Sigmoid colon (tissue), 7 donors: ENCODE data around the gene SOX13. TPM values are rescaled to one million over a fixed set of nuclear protein-coding genes. Genes with fewer than 3 reads are reported as not detected.
"Not testable (repeated sequence)": the region's sequence is repeated elsewhere in the genome, so short reads cannot be mapped to it uniquely, and the experiment has no call there.

Source experiments
- DNase-seq: peaks from one replicate; pipeline ENCODE4 v3.0.0-alpha.2; 2019
- H3K27ac ChIP-seq, 4 donors: fragments of 200-600 bp; sonication (generic); one replicate each; pipeline ENCODE4 v1.5.1; 2016 to 2019; ENCODE audit warnings: mild to moderate bottlenecking in 1 of 4
- H3K27me3 ChIP-seq, 3 donors: fragments of 200-600 bp; sonication (generic); one replicate each; pipeline ENCODE4 v1.5.1; 2019; ENCODE audit warnings: mild to moderate bottlenecking in 1 of 3
- H3K36me3 ChIP-seq, 4 donors: fragments of 200-600 bp; sonication (generic); one replicate each; pipeline ENCODE4 v1.5.1; 2016 to 2019
- H3K4me1 ChIP-seq, 4 donors: fragments of 200-600 bp; sonication (generic); one replicate each; pipeline ENCODE4 v1.5.1; 2017 to 2019
- H3K4me3 ChIP-seq, 4 donors: fragments of 200-600 bp; sonication (generic); one replicate each; pipeline ENCODE4 v1.5.1; 2017 to 2019; ENCODE audit warnings: mild to moderate bottlenecking in 2 of 4, moderate library complexity in 1 of 4
- H3K9me3 ChIP-seq, 4 donors: fragments of 200-600 bp in 3 of 4; sonication (generic) in 3 of 4; one replicate each; pipeline versions ENCODE4 v1.5.1 to v1.6.1; 2013 to 2019
- EP300 ChIP-seq, 4 donors: sonication (generic); formaldehyde crosslinking; IDR thresholded peaks; one replicate each; pipeline ENCODE4 v1.6.1; 2017; ENCODE audit warnings: antibody characterized with exemption in 4 of 4
- POLR2A ChIP-seq, 2 donors: fragments of 450-650 bp; IDR thresholded peaks; one replicate each; pipeline ENCODE4 v1.6.1; 2016; ENCODE audit warnings: antibody characterized with exemption in 2 of 2, mild to moderate bottlenecking in 2 of 2, moderate library complexity in 2 of 2
- POLR2AphosphoS5 ChIP-seq, 4 donors: sonication (generic); formaldehyde crosslinking; IDR thresholded peaks; one replicate each; pipeline ENCODE4 v1.6.1; 2017; ENCODE audit warnings: antibody characterized with exemption in 4 of 4
- WGBS, 2 donors: extraction: QIAGEN DNeasy Blood & Tissue Kit; methylation state at CpG; one replicate each; pipeline ENCODE4 v1.1.7; 2013; 5-methylcytosine and 5-hydroxymethylcytosine counted together
- intact Hi-C: fragments of 100-400 bp; cut with DNase I; formaldehyde crosslinking; loops from one replicate; pipeline ENCODE4 v1.15.1; 2023
- polyA plus RNA-seq, 3 donors: library from polyadenylated mRNA; stranded (reverse); fragments of 200-250 nt; gene quantifications; one replicate each; pipeline ENCODE4 v1.2.3, GENCODE V29; 2013
- total RNA-seq, 4 donors: library from RNA; depleted of rRNA; stranded (reverse); fragments of >200 nt; gene quantifications; one replicate each; pipeline ENCODE4 v1.1.0, GENCODE V29; 2016
- TF ChIP-seq, protein P1 (sequence below), 4 experiments: fragments of 450-650 bp in 3 of 4; fragments of 200-600 bp in 1 of 4; IDR thresholded peaks; one replicate each; pipeline ENCODE4 v1.5.1; 2016 to 2019; ENCODE audit warnings: antibody characterized with exemption in 4 of 4, mild to moderate bottlenecking in 3 of 4, moderate library complexity in 2 of 4
- donor health status: healthy with polysubstance abuse.
- donor health status: Bipolar disorder and iron deficiency.
- donor health status: healthy.

SOX13 gene
- total and polyA plus RNA-seq, 7 donors: 9.6 to 58.4 (median 28.5) TPM

DNA sequence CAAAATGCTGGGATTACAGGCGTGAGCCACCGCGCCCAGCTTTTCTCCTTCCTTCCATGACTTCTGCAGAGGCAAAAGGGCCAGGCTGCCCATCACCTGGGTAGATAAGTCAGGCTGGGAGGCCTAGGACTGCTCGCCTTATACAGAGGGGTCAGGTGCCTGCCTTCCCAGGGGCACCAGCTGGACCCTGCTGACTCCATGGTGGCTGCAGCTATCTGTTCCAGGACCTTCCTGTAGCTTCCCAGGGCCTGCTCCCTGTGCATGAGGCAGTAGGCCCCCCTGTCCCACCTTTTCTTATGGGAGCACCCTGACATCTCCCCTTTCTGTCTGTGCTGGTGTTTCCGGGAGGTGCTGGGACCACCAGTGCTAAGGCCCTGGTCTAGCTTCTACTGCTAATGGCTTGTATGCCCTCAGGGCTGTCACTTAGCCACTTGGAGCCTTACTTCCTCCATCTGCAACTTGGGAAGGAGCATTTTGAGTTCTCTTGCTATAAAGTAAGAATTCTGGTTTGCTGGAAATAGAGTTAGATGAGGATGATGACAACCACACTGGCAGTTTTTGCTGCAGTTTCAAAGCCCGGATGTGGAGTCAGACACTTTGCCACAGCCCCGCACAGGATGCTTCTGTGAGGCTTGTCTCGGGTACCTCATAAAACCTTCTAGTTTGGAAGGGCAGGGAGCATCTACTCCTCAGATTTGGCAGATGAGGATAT is 14.4 kb downstream of the SOX13 start:
- no peaks in the 10 kb centered on the region for H3K36me3 ChIP-seq

DNA sequence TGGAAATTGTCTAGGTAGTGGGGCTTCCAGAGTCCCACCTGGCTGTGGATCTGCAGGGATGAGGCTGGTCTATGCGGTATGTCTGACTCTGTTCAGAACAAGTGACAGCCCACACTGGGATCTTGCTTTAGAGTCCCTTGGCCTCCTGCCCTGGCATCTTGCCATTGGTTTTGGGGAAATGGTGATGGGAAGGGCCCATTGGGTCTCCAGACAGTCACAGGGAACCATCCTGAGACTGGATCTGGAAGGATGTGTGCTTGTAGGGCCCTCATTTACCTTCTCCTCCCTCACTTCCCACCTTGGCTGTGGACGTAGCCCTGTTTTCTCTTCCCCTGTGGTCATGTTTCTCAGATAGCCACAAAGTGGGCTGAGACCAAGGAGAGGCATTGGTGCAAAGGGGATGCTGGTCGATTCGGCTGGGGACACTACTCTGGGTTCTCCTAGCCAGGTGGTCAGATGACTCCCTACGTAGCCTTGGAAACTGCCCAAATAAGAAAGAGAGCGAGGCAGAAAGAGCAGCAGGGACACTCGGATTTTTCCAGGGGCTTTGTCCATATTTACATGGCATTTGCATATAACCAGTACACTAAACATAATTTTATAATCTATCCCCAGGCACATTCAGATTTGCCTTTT is 15.1 kb downstream of the SOX13 start:
- H3K9me3 ChIP-seq: no peaks in the 10 kb centered on the region
- WGBS, 2 donors: 73 to 80% methylated on average over 7 of the region's 7 CpGs
- intact Hi-C loops: loop anchor here (2.0 to 10.0 kb wide), 2 partner anchors 13 to 293 kb away; partner anchors contain the start of genes ZBED6 and ZC3H11A
- peak overlapping the region; percentile 81 to 98 (median 96) for H3K27ac ChIP-seq
- peak; percentile 94 for DNase-seq
- no peaks in the 10 kb centered on the region for H3K36me3 ChIP-seq
- TF ChIP-seq, protein P1, sequence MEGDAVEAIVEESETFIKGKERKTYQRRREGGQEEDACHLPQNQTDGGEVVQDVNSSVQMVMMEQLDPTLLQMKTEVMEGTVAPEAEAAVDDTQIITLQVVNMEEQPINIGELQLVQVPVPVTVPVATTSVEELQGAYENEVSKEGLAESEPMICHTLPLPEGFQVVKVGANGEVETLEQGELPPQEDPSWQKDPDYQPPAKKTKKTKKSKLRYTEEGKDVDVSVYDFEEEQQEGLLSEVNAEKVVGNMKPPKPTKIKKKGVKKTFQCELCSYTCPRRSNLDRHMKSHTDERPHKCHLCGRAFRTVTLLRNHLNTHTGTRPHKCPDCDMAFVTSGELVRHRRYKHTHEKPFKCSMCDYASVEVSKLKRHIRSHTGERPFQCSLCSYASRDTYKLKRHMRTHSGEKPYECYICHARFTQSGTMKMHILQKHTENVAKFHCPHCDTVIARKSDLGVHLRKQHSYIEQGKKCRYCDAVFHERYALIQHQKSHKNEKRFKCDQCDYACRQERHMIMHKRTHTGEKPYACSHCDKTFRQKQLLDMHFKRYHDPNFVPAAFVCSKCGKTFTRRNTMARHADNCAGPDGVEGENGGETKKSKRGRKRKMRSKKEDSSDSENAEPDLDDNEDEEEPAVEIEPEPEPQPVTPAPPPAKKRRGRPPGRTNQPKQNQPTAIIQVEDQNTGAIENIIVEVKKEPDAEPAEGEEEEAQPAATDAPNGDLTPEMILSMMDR (IDR thresholded peaks at IDR 0.05): no peak
- TF ChIP-seq POLR2AphosphoS5 (IDR thresholded peaks at IDR 0.05): peak in 3 of 4 donors; percentile 10 to 32 (median 28)
- peaks cover 0 to 98% (median 93%) of the 10 kb centered on the region in 4 donors for H3K4me1 ChIP-seq
- H3K27me3 ChIP-seq: no peaks in the 10 kb centered on the region
- peak overlapping the region; percentile 8 to 36 (median 30) for H3K4me3 ChIP-seq

More for the DNA sequence above, 14.4 kb downstream of the SOX13 start:
- no peaks in the 10 kb centered on the region for H3K9me3 ChIP-seq
- H3K27me3 ChIP-seq: no peaks in the 10 kb centered on the region
- peaks cover 0 to 98% (median 90%) of the 10 kb centered on the region in 4 donors for H3K4me1 ChIP-seq
- 88 to 89% methylated on average over 8 of the region's 8 CpGs for WGBS, 2 donors
- intact Hi-C loops: loop anchor here (10.0 kb wide), 1 partner anchor 293 kb away; the partner anchor contains the start of genes ZBED6 and ZC3H11A
- H3K27ac ChIP-seq: peak overlapping the region; percentile 81 to 98 (median 96)
- no peak for DNase-seq
- TF ChIP-seq EP300 (IDR thresholded peaks at IDR 0.05): no peak
- TF ChIP-seq POLR2A (IDR thresholded peaks at IDR 0.05): no peak
- TF ChIP-seq POLR2AphosphoS5 (IDR thresholded peaks at IDR 0.05): no peak
- TF ChIP-seq, protein P1 (IDR thresholded peaks at IDR 0.05): no peak
- H3K4me3 ChIP-seq: peak overlapping the region in 1 of 4 donors; percentile 5

DNA sequence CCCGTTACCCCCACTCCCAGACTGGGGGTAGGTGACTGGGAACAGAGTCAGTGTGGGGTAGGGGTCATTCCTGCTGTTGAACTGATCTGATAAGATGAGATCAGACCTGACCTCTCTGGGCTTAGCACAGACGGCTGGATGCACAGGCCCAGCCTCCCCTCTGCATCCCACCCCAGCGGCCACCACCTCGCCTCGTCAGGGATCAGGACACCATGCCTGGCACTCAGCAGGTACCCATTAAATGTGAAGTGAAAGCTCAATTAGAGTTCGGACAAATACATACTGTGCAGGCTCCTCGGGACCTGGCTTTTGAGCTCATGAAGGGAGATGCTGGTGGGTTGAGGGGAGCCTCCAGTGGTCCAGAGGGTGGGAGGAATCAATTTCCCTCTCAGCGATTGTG is 15.7 kb downstream of the SOX13 start:
- H3K4me1 ChIP-seq: peaks cover 0 to 98% (median 94%) of the 10 kb centered on the region in 4 donors
- intact Hi-C loops: loop anchor here (2.0 to 10.0 kb wide), 2 partner anchors 14 to 294 kb away; partner anchors contain the start of genes ZBED6 and ZC3H11A

DNA sequence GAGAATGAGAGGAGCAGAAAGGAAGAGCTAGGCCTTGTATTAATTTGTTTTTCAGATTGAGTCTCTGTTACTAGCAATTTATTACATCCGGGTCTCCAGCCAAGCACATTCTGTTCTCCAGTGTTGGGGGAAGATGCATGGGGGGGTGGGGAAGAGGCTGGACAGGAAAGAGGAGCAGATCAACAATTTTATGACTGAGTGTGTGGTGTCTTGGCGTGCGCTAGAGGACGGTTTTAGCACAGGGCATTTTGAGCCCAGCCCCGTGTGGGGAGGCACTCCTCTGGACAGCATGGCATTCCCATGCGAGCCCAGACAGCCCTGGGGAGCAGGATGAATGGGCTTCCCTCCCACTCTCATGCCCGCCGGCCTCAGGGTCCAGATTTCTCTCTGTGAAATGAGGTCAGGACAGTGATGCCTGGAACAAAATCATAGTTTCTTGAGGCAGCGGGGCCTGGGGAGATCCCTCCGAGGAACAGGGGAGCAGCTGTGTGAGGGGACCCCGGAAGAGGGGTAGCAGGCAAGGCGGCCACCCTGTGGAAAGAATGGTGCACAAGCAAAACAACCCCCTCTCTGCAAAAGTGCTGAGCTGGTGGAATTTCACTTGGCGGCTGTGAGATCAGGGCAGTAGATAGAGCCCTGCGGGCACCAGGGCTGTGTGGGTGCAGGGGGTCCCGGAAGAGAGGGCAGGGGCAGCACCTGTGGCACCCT is 16.3 kb downstream of the SOX13 start:
- H3K4me1 ChIP-seq: peaks cover 0 to 98% (median 94%) of the 10 kb centered on the region in 4 donors
- DNase-seq: peak; percentile 97
- H3K27me3 ChIP-seq: no peaks in the 10 kb centered on the region
- peak overlapping the region; percentile 81 to 98 (median 96) for H3K27ac ChIP-seq
- intact Hi-C loops: loop anchor here (1.0 to 10.0 kb wide), 3 partner anchors 14 to 294 kb away; partner anchors contain the start of genes ZBED6 and ZC3H11A
- no peaks in the 10 kb centered on the region for H3K9me3 ChIP-seq
- TF ChIP-seq EP300 (IDR thresholded peaks at IDR 0.05): peak; percentile 85 to 96 (median 89)
- peak in 3 of 4 donors; percentile 86 to 92 (median 89) for TF ChIP-seq POLR2AphosphoS5 (IDR thresholded peaks at IDR 0.05)
- TF ChIP-seq POLR2A (IDR thresholded peaks at IDR 0.05): no peak
- TF ChIP-seq, protein P1 (IDR thresholded peaks at IDR 0.05): no peak
- WGBS, 2 donors: 48 to 67% methylated on average over 15 of the region's 15 CpGs
- peak overlapping the region in 3 of 4 donors; percentile 27 to 36 (median 33) for H3K4me3 ChIP-seq
- H3K36me3 ChIP-seq: no peaks in the 10 kb centered on the region

More for the DNA sequence above, 15.7 kb downstream of the SOX13 start:
- H3K27ac ChIP-seq: peak overlapping the region; percentile 81 to 98 (median 96)
- H3K4me3 ChIP-seq: peak overlapping the region; percentile 8 to 36 (median 30)
- H3K27me3 ChIP-seq: no peaks in the 10 kb centered on the region
- H3K36me3 ChIP-seq: no peaks in the 10 kb centered on the region
- TF ChIP-seq POLR2AphosphoS5 (IDR thresholded peaks at IDR 0.05) (no peak), EP300 (IDR thresholded peaks at IDR 0.05) (no peak), POLR2A (IDR thresholded peaks at IDR 0.05) (no peak)
- TF ChIP-seq, protein P1 (IDR thresholded peaks at IDR 0.05): no peak
- no peak for DNase-seq
- 64 to 74% methylated on average over 8 of the region's 8 CpGs for WGBS, 2 donors
- no peaks in the 10 kb centered on the region for H3K9me3 ChIP-seq

DNA sequence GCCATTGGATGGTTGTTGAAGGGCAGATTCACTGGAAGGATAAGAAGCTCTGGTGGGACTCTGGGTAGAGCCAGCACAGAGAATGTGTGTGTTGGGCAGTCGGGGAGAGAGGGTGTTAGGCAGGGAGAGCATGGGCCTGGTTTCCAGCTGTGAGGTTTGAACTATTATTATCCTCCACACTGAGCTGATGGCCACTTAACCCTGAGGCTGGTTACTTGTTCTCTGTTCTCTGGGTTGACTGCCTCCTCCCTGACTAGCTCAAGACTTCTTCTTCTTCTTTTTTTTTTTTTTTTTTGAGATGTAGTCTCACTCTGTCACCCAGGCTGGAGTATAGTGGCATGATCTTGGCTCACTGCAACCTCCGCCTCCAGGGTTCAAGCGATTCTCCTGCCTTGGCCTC is 17.2 kb downstream of the SOX13 start:
- 94 to 96% methylated on average over 3 of the region's 3 CpGs for WGBS, 2 donors

More for the DNA sequence above, 17.2 kb downstream of the SOX13 start:
- H3K36me3 ChIP-seq, H3K4me3 ChIP-seq, DNase-seq, intact Hi-C loops, H3K27me3 ChIP-seq, H3K9me3 ChIP-seq: not testable (repeated sequence)
- Histone ChIP-seq H3K4me1 (peaks cover 0 to 98% (median 94%) of the 10 kb centered on the region in 4 donors), H3K27ac (peak overlapping the region; percentile 81 to 98 (median 96))
